Activated effector memory CD4-positive, alpha-beta T cell treated with Interleukin-2 at 50 U/mL for 16 hours (primary cell): Measurements from ENCODE around the gene DAND5.

Experiments
- DNase-seq: peaks from one replicate; pipeline ENCODE4 v3.0.0-alpha.2; 2020

Gene DAND5

GRCh38 chr19:13010992-13011652 lies 41.7 kb downstream of the DAND5 start:
- DNase-seq: no peak

- DNase-seq: no peak
Measured at GRCh38 chr19:13011653-13012389, 42.4 kb downstream of the DAND5 start.

GRCh38 chr19:13012390-13012689 lies 43.0 kb downstream of the DAND5 start:
- no peak for DNase-seq

- no peak for DNase-seq
Measured at GRCh38 chr19:13012690-13013608, 43.6 kb downstream of the DAND5 start.

DNA sequence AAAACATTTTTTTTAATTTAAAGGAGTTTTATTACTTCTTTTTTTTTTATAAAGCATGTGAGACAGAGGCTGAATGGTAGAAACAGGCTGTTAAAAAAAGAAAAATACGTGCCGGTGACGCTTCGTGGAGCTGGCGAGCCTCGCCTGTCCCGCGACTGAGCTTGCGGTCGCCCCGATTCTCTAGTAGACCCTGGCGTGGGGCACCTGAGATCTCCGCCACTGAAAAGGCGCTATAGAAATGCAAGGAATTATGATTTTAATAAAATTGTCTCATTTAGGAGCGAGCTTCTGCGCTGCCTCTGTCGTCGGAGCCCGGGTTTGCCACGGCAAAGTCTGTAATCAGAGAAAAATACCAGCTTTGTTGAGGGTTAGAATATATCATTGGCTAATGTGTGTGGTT lies 44.3 kb downstream of the DAND5 start:
- no peak for DNase-seq

DNA sequence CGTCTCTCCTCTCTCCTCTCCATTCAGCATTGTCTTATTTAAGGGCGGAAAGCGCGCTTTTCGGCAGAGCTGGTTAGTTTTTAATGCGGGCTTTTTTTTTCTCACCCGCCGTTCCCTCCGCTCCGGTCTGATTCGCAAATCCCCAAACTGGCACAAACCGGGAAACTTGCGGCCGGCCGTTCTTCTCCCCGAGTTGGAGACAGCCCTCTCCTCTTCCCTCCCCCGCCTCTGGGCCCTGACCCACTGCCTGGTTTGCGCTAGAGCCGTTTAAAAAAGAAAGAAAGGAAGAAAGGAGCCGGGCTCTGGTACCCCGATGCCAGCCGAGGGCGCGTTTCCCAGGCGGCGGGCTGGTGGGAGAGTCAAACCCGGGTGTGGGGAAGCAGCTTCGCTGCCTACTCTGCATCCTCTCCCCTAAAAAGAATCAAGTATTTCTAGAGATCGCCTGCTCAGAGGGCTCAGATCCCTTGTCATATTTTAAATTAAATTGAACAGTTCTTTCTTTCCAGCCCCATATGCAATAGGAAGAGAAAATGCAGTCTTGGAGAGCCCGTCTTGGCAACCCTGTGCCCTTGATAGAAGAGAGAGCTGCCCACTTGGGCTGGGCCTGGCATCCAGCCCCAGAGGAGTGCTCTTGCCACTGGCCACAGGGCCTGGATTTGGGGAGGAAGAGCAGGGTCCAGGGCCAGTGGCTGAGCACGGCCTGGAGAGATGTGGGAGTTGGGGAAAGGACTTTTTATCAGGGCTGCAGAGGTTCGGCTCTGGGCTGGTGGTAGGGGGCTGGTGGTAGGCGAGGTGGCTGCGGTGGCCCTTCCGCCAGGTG lies 44.9 kb downstream of the DAND5 start:
- no peak for DNase-seq

DNA sequence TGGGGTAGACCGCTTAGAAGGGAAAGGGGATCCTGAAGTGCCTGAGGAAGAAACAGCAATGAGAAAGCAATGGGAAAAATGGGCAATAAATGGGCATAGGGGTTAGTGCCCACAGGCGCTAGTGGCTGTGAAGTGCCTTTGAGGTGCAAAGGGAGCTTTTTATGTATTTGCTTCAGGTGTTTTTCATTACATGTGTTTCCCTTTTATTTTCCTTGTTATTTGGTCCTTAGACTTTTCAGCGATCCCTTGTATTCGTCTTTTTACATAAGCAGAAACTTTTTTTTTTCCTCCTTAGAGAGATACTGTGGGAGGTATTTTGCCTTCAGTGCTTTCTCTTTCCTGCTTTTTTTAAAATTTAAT lies 45.5 kb downstream of the DAND5 start:
- DNase-seq: no peak

DNA sequence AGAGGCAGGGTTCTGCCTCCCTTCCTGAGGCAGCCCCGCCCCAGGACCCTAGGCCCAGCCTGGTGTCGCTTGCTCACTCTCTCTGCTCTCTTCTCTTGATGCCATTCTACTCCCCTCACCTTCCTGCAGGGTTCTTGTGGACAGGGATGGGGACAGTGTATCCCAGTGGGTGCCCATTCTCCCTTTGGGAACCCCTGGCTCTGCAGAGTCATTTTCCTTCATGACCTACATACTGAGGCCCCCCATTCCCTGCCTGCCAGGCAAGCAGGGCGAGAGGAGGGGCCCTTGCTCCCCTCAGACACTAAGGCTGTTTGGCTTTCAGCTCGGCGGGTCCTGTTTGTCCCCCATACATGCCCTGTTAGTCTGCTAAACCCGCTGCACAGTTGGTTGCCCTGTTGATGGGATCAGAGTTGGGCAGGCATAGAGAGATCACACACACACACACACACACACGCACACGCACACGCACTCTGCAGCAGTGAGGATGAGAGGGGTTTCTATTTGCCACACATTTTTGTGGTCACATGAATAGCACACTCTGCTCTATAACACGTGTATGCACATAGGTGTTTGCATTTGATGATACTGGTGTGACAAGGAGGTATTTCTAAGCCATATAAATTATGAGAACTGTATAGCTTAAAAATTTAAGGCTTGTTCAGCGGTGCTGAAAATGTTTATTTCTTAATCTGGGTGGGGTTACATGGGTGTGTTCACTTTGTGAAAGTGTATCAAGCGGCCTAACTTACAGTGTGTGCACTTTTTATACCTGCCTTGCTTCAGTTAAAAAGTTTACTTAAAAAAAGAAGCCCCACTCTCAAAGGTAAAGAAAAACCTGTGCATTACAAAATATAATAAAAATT lies 46.2 kb downstream of the DAND5 start:
- DNase-seq: no peak

- no peak for DNase-seq
Measured at GRCh38 chr19:13016245-13016627, 46.9 kb downstream of the DAND5 start.

- no peak for DNase-seq
Measured at GRCh38 chr19:13016628-13017305, 47.4 kb downstream of the DAND5 start.

- no peak for DNase-seq
Measured at GRCh38 chr19:13017306-13018034, 48.1 kb downstream of the DAND5 start.

- DNase-seq: no peak
Measured at GRCh38 chr19:13018035-13018914, 48.9 kb downstream of the DAND5 start.

- DNase-seq: no peak
Measured at GRCh38 chr19:13019332-13019731, 50.0 kb downstream of the DAND5 start.

DNA sequence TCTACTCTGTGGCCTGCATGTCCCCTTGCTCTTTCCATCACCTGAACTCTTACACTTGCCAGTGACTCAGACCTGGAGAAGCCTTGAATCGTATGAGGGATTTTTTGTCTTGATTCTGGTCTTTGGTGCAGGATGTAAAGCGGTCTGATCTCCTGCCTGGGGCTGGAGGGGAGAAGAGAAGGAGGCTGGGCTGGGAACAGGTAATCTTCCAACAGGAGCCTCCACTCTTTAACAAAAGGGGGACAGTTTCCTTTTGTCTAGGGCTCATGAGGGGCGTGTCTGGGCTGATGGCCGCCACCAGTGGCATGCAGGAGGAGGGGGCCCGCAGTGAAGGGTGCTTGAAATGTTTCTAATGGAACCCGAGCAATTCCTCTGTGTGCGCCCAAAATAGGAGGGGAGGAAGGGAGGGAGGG lies 50.6 kb downstream of the DAND5 start:
- no peak for DNase-seq

GRCh38 chr19:13022111-13022858 lies 52.9 kb downstream of the DAND5 start:
- DNase-seq: no peak

DNA sequence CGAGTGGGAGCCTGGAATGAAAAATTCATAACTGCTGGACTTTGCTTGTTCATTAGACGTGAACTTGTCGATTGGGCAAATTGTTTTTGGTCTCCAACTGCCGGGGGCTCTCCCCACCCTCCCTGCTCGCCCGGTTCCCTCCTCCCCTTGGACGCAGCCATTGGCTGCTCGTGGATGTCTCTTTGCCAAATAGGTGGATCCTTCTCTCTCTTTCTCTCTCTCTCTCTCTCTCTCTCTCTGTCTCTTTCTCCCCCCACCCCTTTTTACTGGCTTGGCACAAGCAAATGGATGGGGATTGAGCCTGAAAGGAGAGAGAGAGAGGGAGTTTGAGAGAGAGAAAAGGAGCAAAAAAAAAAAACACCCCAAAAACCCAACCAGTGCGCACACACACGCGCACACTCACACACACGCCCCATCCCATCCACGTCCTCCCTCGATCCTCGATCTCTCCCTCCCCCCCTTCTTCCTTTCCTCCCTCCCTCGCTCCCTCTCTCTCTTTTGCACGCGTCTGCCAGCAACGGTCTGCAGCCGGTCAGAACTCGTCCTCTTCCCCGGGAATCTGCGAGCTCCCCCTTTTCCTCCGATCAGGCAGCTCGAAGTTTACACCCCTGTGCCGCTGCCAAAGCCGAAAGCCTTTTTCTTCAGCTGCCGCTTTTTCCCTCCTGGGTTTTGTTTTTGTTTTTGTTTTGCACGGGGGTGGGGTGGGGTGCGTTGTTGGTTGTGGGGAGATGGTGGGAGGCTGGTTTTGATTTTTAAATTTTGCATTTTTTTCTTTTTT lies 53.7 kb downstream of the DAND5 start:
- no peak for DNase-seq

- DNase-seq: no peak
Measured at GRCh38 chr19:13023656-13024055, 54.3 kb downstream of the DAND5 start.
